GM12878 (cell line): ENCODE measurements around the gene RAD51B. TPM values are rescaled to one million over a fixed set of nuclear protein-coding genes. Genes with fewer than 3 reads are reported as not detected.

ENCODE experiments used
- ATAC-seq: fragments of 200-7000 bp; cut with Tn5 transposase; 3 replicates; pipeline ENCODE4 v1.9.1; 2020; ENCODE audit warnings: mild to moderate bottlenecking, moderate library complexity
- BruUV-seq: library from RNA; stranded (reverse); fragments of 400-500 nt; replicated peaks from 2 replicates; lab custom pipeline; 2021; lab: Mats Ljungman, UMichigan
- CTCF ChIA-PET: fragments of 300-600 bp; sonication (Branson Sonifier 250); formaldehyde crosslinking; extraction: SDS; loops from one replicate; lab custom pipeline; 2021; ENCODE audit warnings: inconsistent platforms; lab: Yijun Ruan, JAX
- POLR2A ChIA-PET: fragments of 350-600 bp; formaldehyde crosslinking; extraction: SDS; loops from one replicate; lab custom pipeline; 2021; ENCODE audit warnings: inconsistent platforms; lab: Charles Lee
- RAD21 ChIA-PET: fragments of 300-600 bp; sonication (Branson Sonifier 250); formaldehyde crosslinking; loops from one replicate; lab custom pipeline; 2023; ENCODE audit warnings: antibody characterized with exemption; ENCODE audit not compliant: unreplicated experiment; lab: Charles Lee
- SMC1A ChIA-PET: fragments of 300-600 bp; sonication (Branson Sonifier 250); formaldehyde crosslinking; loops from one replicate; lab custom pipeline; 2023; ENCODE audit not compliant: unreplicated experiment, uncharacterized antibody; lab: Charles Lee
- DNase-seq: peaks from one replicate; pipeline ENCODE4 v3.0.0-alpha.2; 2011; ENCODE audit warnings: low read depth, low spot score
- FAIRE-seq: peaks from 3 replicates; lab custom pipeline; 2011; peaks lifted over from hg19 to GRCh38; lab: Jason Lieb, UNC
- H2AFZ ChIP-seq: 2 replicates; pipeline ENCODE4 v1.6.0; 2011; ENCODE audit warnings: low read depth, low read length, control low read depth; ENCODE audit not compliant: control insufficient read depth
- H3K27ac ChIP-seq: 2 replicates; pipeline ENCODE4 v1.5.1; 2011; ENCODE audit warnings: control low read depth; ENCODE audit not compliant: control insufficient read depth, insufficient read depth
- H3K27me3 ChIP-seq, 2 experiments: replicated peaks in 1 of 2; 2 replicates each; pipeline versions ENCODE4 v1.6.0 to v1.6.1; 2011; ENCODE audit warnings: low read length in 1 of 2; ENCODE audit not compliant: control insufficient read depth in 2 of 2, insufficient read depth in 2 of 2
- H3K36me3 ChIP-seq, 2 experiments: 2 replicates each; pipeline ENCODE4 v1.5.1; 2011; ENCODE audit warnings: low read length in 1 of 2; ENCODE audit not compliant: control insufficient read depth in 2 of 2, insufficient read depth in 2 of 2
- H3K4me1 ChIP-seq: 2 replicates; pipeline ENCODE4 v1.6.1; 2011; ENCODE audit warnings: mild to moderate bottlenecking, low read length, moderate library complexity, mixed read lengths; ENCODE audit not compliant: control insufficient read depth, insufficient read depth
- H3K4me2 ChIP-seq: 2 replicates; pipeline ENCODE4 v1.6.0; 2011; ENCODE audit warnings: control low read depth; ENCODE audit not compliant: control insufficient read depth, insufficient read depth
- H3K4me3 ChIP-seq: fragments of 200-600 bp; sonication (generic); 2 replicates; pipeline ENCODE4 v1.5.1; 2016
- H3K79me2 ChIP-seq: 2 replicates; pipeline ENCODE4 v1.6.0; 2011; ENCODE audit warnings: low read length; ENCODE audit not compliant: control insufficient read depth, insufficient read depth
- H3K9ac ChIP-seq: 2 replicates; pipeline ENCODE4 v1.8.0; 2011; ENCODE audit warnings: low read length, control low read depth, mixed read lengths; ENCODE audit not compliant: control insufficient read depth, insufficient read depth
- H3K9me3 ChIP-seq: replicated peaks from 3 replicates; pipeline ENCODE4 v1.5.1; 2011; ENCODE audit warnings: mild to moderate bottlenecking, low read length; ENCODE audit not compliant: control insufficient read depth, insufficient read depth
- H4K20me1 ChIP-seq: 2 replicates; pipeline ENCODE4 v1.6.0; 2011; ENCODE audit not compliant: control insufficient read depth, insufficient read depth
- ATF7 ChIP-seq: fragments of 450-650 bp; IDR thresholded peaks from 2 replicates; pipeline ENCODE4 v1.6.1; 2016; ENCODE audit warnings: low read depth, mild to moderate bottlenecking
- BCL3 ChIP-seq: IDR thresholded peaks from 2 replicates; pipeline ENCODE4 v1.6.1; 2011; ENCODE audit warnings: borderline replicate concordance, low read depth, mild to moderate bottlenecking, moderate library complexity, low read length; ENCODE audit not compliant: insufficient read depth, poor library complexity, severe bottlenecking
- BMI1 ChIP-seq: fragments of 450-650 bp; IDR thresholded peaks from 2 replicates; pipeline ENCODE4 v1.6.1; 2016; ENCODE audit warnings: mild to moderate bottlenecking, moderate library complexity, borderline replicate concordance
- BRCA1 ChIP-seq: IDR thresholded peaks from 2 replicates; pipeline ENCODE4 v1.6.1; 2011; ENCODE audit warnings: low read depth, low read length, improper control_type of control experiment
- CREM ChIP-seq: IDR thresholded peaks from 2 replicates; pipeline ENCODE4 v1.6.1; 2014; ENCODE audit warnings: antibody characterized with exemption, low read depth
- E2F8 ChIP-seq: fragments of 450-650 bp; IDR thresholded peaks from 2 replicates; pipeline ENCODE4 v1.6.1; 2018; ENCODE audit warnings: mild to moderate bottlenecking, low read depth, moderate library complexity; ENCODE audit not compliant: partially characterized antibody
- EGR1 ChIP-seq, 2 experiments: IDR thresholded peaks; 1 replicate in 1 of 2; 2 replicates in 1 of 2; pipeline ENCODE4 v1.6.1; 2011 to 2012; ENCODE audit warnings: low read depth in 2 of 2, low read length in 2 of 2, borderline replicate concordance in 1 of 2, mild to moderate bottlenecking in 1 of 2, moderate library complexity in 1 of 2
- GATAD2B ChIP-seq: fragments of 450-650 bp; conservative IDR thresholded peaks from 2 replicates; pipeline ENCODE4 v1.6.1; 2017; ENCODE audit warnings: low read depth, mild to moderate bottlenecking, moderate library complexity
- MAX ChIP-seq: IDR thresholded peaks from 2 replicates; pipeline ENCODE4 v1.6.1; 2012; ENCODE audit warnings: low read depth, low read length, improper control_type of control experiment
- MXI1 ChIP-seq: fragments of 150-350 bp; IDR thresholded peaks from 2 replicates; pipeline ENCODE4 v1.6.1; 2011; ENCODE audit warnings: low read depth, mild to moderate bottlenecking, inconsistent platforms, low read length, improper control_type of control experiment
- MYB ChIP-seq: fragments of 150-350 bp; IDR thresholded peaks from 2 replicates; pipeline ENCODE4 v1.6.1; 2014; ENCODE audit warnings: mild to moderate bottlenecking, low read depth, low read length, borderline replicate concordance
- PML ChIP-seq: IDR thresholded peaks from 2 replicates; pipeline ENCODE4 v1.6.1; 2012; ENCODE audit warnings: low read length, inconsistent platforms
- RAD51 ChIP-seq: fragments of 450-650 bp; IDR thresholded peaks from 2 replicates; pipeline ENCODE4 v1.6.1; 2016; ENCODE audit warnings: moderate library complexity, mild to moderate bottlenecking, inconsistent platforms
- USF1 ChIP-seq: IDR thresholded peaks from 2 replicates; pipeline ENCODE4 v1.6.1; 2011; ENCODE audit warnings: borderline replicate concordance, low read depth, mild to moderate bottlenecking, moderate library complexity, mixed read lengths, low read length; ENCODE audit not compliant: insufficient read depth; ENCODE audit errors: extremely low read length
- YY1 ChIP-seq: IDR thresholded peaks from 2 replicates; pipeline ENCODE4 v1.6.1; 2011; ENCODE audit warnings: low read depth, mild to moderate bottlenecking, low read length
- ZNF207 ChIP-seq: fragments of 450-650 bp; IDR thresholded peaks from 2 replicates; pipeline ENCODE4 v1.6.1; 2014; ENCODE audit warnings: antibody characterized with exemption, mild to moderate bottlenecking, borderline replicate concordance
- ZNF274 ChIP-seq: IDR thresholded peaks from one replicate; pipeline ENCODE4 v1.8.0; 2011; ENCODE audit not compliant: insufficient read length, insufficient read depth
- ZSCAN29 ChIP-seq: fragments of 450-650 bp; IDR thresholded peaks from 2 replicates; pipeline ENCODE4 v1.6.1; 2017; ENCODE audit warnings: mild to moderate bottlenecking, moderate library complexity
- ZZZ3 ChIP-seq: IDR thresholded peaks from 2 replicates; pipeline ENCODE4 v1.6.1; 2011; ENCODE audit warnings: low read depth; ENCODE audit not compliant: control insufficient read depth, insufficient read length
- WGBS: methylation state at CpG from one replicate; pipeline ENCODE4 v1.1.6; 2016; ENCODE audit warnings: low lambda C conversion rate; ENCODE audit not compliant: insufficient replicate concordance, insufficient coverage; ENCODE audit errors: missing lambda C conversion rate; 5-methylcytosine and 5-hydroxymethylcytosine counted together
- in situ Hi-C: fragments of 300-500 bp; cut with MboI; formaldehyde crosslinking; loops from 9 replicates; pipeline ENCODE4 v1.14.3; 2018; ENCODE audit warnings: mixed read lengths
- intact Hi-C: fragments of 100-400 bp; cut with micrococcal nuclease; formaldehyde crosslinking; loops from one replicate; pipeline ENCODE4 v1.14.2; 2022; ENCODE audit not compliant: unreplicated experiment
- polyA plus RNA-seq, 11 experiments: library from polyadenylated mRNA; depleted of rRNA in 4 of 11; unstranded in 6 of 11; stranded (reverse) in 5 of 11; fragments of >200 nt; fragmentation: Nextera tagmentation in 4 of 11; fragmentation: Illumina TruSeq in 1 of 11; extraction: Ambion mirVana in 4 of 11; extraction: Trizol in 1 of 11; gene quantifications; 1 replicate in 1 of 11; 2 replicates in 10 of 11; pipeline versions ENCODE4 v1.2.1 to v1.2.3, GENCODE V29; 2011 to 2016; ENCODE audit warnings: inconsistent platforms in 2 of 11, missing spikeins in 2 of 11, low read depth in 1 of 11
- total RNA-seq, 4 experiments: library from RNA; depleted of rRNA in 3 of 4; stranded (reverse); fragments of >200 nt in 3 of 4; fragmentation: Illumina TruSeq in 1 of 4; extraction: Trizol in 1 of 4; gene quantifications; 2 replicates each; pipeline versions ENCODE4 v1.2.1 to v1.2.3, GENCODE V29; 2013 to 2021

Gene RAD51B
- total and polyA plus RNA-seq, 10 of the 15 experiments (the other 5 are each of a cell fraction or from before 2014, with no cell fraction given): 9.8 to 26.8 (median 21.3) TPM

GRCh38 chr14:67776653-67777322 is 42.8 kb upstream of the RAD51B start:
- Histone ChIP-seq H3K27me3 (no peaks in the 10 kb centered on the region), H3K9ac (no peak overlapping the region), H3K9me3 (no peaks in the 10 kb centered on the region), H3K4me1 (no peaks in the 10 kb centered on the region), H3K36me3 (peaks cover 8 to 47% of the 10 kb centered on the region in 2 experiments), H3K27ac (no peak overlapping the region), H3K4me2 (no peak overlapping the region), H2AFZ (no peak overlapping the region), H4K20me1 (no peaks in the 10 kb centered on the region), H3K4me3 (no peak overlapping the region), H3K79me2 (no peaks in the 10 kb centered on the region)
- in situ Hi-C loops: no loop called here
- intact Hi-C loops: no loop called here
- ChIA-PET SMC1A (interaction anchor here (0.7 to 1.4 kb wide), 2 partner anchors 8 to 17 kb away, joined by 3 read pairs; no protein-coding TSS in a partner anchor), CTCF (no interaction called here), POLR2A (interaction anchor here (0.6 kb wide), 1 partner anchor 468 kb away, joined by 5 read pairs; no protein-coding TSS in a partner anchor), RAD21 (no interaction called here)
- DNase-seq: no peak
- no peak for FAIRE-seq
- ATAC-seq: no peak
- BruUV-seq: no TSS peak
- WGBS: 71% methylated on average over 4 of the region's 4 CpGs
- no peak for TF ChIP-seq BRCA1
- TF ChIP-seq ZSCAN29: no peak
- TF ChIP-seq E2F8: no peak
- no peak for TF ChIP-seq MYB
- TF ChIP-seq MAX: no peak
- no peak for TF ChIP-seq GATAD2B
- TF ChIP-seq USF1: no peak
- TF ChIP-seq ZNF207: no peak
- no peak for TF ChIP-seq MXI1
- no peak for TF ChIP-seq CREM
- TF ChIP-seq BCL3: no peak
- TF ChIP-seq YY1: no peak
- TF ChIP-seq EGR1 (IDR thresholded peaks at IDR 0.05; ENCODE audit: borderline replicate concordance in 1 of 2, low read depth in 2 of 2, low read length in 2 of 2): no peak
- TF ChIP-seq ATF7: no peak
- TF ChIP-seq BMI1: no peak
- TF ChIP-seq ZNF274: no peak
- TF ChIP-seq ZZZ3: no peak
- TF ChIP-seq PML: no peak
- TF ChIP-seq RAD51: no peak
